ENCODE results near the gene SNAPC2. TPM values are rescaled to one million over a fixed set of nuclear protein-coding genes. Genes with fewer than 3 reads are reported as not detected.

The SNAPC2 gene
- total RNA-seq, 2 donors from 2014 or later, result 14.1 to 16.5 TPM

- H3K4me1 ChIP-seq, result peaks cover 0 to 52% of the 10 kb centered on the region in 2 donors
- H3K27me3 ChIP-seq, result no peaks in the 10 kb centered on the region
- DNase-seq (ENCODE audit: low spot score), result no peak
- H3K4me3 ChIP-seq, result no peak overlapping the region
- TF ChIP-seq, protein P1, sequence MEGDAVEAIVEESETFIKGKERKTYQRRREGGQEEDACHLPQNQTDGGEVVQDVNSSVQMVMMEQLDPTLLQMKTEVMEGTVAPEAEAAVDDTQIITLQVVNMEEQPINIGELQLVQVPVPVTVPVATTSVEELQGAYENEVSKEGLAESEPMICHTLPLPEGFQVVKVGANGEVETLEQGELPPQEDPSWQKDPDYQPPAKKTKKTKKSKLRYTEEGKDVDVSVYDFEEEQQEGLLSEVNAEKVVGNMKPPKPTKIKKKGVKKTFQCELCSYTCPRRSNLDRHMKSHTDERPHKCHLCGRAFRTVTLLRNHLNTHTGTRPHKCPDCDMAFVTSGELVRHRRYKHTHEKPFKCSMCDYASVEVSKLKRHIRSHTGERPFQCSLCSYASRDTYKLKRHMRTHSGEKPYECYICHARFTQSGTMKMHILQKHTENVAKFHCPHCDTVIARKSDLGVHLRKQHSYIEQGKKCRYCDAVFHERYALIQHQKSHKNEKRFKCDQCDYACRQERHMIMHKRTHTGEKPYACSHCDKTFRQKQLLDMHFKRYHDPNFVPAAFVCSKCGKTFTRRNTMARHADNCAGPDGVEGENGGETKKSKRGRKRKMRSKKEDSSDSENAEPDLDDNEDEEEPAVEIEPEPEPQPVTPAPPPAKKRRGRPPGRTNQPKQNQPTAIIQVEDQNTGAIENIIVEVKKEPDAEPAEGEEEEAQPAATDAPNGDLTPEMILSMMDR (IDR thresholded peaks at IDR 0.05), result no peak
- no peak overlapping the region for H3K27ac ChIP-seq
- H3K36me3 ChIP-seq, result peaks cover 30% of the 10 kb centered on the region
- H3K9me3 ChIP-seq, result no peaks in the 10 kb centered on the region
Measured at GRCh38 chr19:7905859-7906258, 14.3 kb upstream of the SNAPC2 start.

DNA sequence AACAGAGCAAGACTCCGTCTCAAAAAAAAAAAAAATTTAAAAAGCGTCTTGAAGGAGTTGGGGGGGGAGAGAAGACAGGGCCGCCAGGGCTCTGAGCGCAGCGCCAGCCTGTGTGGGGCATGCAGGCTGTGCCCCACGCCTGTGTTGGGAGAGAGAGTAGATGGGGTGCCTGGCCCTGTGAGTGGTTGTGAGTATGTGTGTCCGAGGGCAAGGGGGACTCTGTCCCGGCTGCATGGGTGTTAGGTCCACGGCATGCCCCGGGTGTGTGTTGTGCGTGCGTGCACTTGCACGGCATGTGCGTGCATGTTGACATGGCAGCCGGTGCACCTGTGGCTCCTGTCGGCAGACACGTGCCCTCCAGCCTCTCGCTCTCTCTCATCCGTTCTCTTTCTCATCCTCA, 13.0 kb upstream of the SNAPC2 start:
- H3K9me3 ChIP-seq, result no peaks in the 10 kb centered on the region
- peaks cover 0 to 52% of the 10 kb centered on the region in 2 donors for H3K4me1 ChIP-seq
- TF ChIP-seq, protein P1 (IDR thresholded peaks at IDR 0.05), result no peak
- no peak overlapping the region for H3K27ac ChIP-seq
- no peak for DNase-seq (ENCODE audit: low spot score)
- peaks cover 43% of the 10 kb centered on the region for H3K36me3 ChIP-seq
- H3K27me3 ChIP-seq, result no peaks in the 10 kb centered on the region
- H3K4me3 ChIP-seq, result no peak overlapping the region

DNA sequence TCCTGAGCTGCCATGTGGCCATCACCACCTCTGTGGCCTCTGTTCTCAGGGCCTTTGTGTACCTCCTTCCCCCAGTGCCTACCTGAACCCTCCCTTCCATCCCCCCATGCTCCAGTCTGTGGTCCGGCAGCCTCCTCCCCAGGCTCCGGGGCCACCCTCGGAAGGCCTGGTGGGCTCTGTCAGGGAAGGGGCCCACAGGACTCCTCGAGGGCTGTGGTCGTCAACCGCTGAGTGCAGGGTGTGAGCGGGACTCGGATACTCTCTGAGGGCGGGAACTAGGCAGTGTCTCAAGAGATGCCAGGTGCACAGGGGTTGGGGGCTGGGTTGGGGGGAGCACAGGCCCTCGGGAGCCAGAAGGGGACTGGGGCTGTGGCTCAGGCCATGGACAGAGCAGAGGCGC, 12.6 kb upstream of the SNAPC2 start:
- Histone ChIP-seq H3K9me3 (no peaks in the 10 kb centered on the region), H3K27me3 (no peaks in the 10 kb centered on the region), H3K4me3 (no peak overlapping the region), H3K4me1 (peaks cover 0 to 50% of the 10 kb centered on the region in 2 donors), H3K36me3 (peaks cover 47% of the 10 kb centered on the region), H3K27ac (no peak overlapping the region)
- no peak for DNase-seq (ENCODE audit: low spot score)
- TF ChIP-seq, protein P1 (IDR thresholded peaks at IDR 0.05), result no peak

DNA sequence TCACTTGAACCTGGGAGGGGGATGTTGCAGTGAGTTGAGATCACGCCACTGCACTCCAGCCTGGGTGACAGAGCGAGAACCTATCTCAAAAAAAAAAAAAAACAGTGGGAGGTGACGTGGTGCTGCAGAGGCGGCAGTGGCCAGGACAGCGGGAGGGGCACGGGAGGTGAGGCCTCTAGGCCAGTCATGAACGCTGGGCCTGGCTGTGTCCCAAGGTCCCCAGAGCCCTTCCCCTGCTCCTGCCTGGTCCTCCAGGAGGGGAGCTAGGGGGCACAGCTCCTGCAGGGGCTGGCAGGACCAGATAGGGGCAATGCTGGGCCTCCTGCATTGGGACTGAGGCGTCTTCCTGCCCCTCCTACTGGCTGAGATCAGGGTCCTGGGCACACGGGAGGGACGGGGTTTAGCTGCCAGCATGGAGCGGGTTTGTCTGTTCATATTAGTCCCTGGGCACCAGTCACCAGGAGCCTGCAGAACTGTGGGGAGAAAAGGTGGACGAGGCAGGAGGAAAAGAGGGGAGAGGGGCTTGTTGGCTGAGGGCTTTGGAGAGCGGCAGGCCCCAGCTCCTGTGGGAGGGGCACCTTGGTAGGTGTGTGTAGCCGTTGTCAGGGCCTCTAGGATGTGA, 11.9 kb upstream of the SNAPC2 start:
- Histone ChIP-seq H3K27ac (no peak overlapping the region), H3K27me3 (no peaks in the 10 kb centered on the region), H3K4me1 (peaks cover 0 to 44% of the 10 kb centered on the region in 2 donors), H3K36me3 (peaks cover 53% of the 10 kb centered on the region), H3K4me3 (no peak overlapping the region), H3K9me3 (no peaks in the 10 kb centered on the region)
- TF ChIP-seq, protein P1 (IDR thresholded peaks at IDR 0.05), result no peak
- DNase-seq (ENCODE audit: low spot score), result no peak

DNA sequence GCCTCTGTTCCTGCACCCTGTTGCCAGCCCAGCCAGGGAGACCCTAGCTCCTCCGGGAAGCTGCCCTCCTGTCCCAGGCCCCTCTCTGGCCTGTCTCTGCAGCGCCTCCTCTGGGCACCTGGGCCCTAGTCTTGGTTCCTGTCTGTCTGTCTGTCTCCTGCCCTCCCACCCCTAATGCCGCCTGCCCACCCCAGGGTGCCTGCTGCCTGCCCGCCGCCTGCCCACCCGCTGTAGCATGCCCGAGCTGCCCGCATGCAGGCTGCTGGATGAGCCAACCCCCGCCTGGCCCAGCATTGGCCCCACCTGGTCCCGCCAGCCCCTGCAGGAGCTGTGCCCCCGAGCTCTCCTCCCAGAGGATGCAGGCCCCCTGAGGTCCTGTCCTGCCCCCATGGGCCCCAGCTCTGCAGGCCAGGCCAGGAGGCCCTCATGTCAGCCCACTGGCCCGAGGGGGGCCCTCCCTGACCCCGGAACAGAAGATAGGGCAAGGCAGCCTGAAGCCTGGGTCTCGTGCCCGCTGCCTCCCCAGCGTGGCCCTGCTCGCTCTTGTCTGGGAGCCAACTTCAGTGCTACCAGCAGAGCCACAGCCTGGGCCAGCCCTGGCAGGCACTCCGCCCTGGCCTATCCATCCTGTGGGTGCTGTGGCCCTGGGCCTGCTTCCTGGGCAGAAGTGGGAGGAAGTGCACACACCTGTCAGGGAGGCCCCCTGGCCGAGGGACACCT, 11.2 kb upstream of the SNAPC2 start:
- peaks cover 0 to 44% of the 10 kb centered on the region in 2 donors for H3K4me1 ChIP-seq
- no peak overlapping the region for H3K27ac ChIP-seq

More for the DNA sequence above, 11.2 kb upstream of the SNAPC2 start:
- Histone ChIP-seq H3K27me3 (no peaks in the 10 kb centered on the region), H3K9me3 (no peaks in the 10 kb centered on the region), H3K4me3 (no peak overlapping the region), H3K36me3 (peaks cover 53% of the 10 kb centered on the region)
- DNase-seq (ENCODE audit: low spot score), result no peak
- TF ChIP-seq, protein P1 (IDR thresholded peaks at IDR 0.05), result no peak
